HepG2 (cell line): ENCODE data around the gene PMFBP1. TPM values are rescaled to one million over a fixed set of nuclear protein-coding genes. Genes with fewer than 3 reads are reported as not detected.

Experiments
- ADNP ChIP-seq: sonication (generic); formaldehyde crosslinking; IDR thresholded peaks from 2 replicates; pipeline ENCODE4 v1.4.0; 2020; ENCODE audit warnings: missing genetic modification reagents
- AGO2 ChIP-seq: fragments of 200-400 bp; formaldehyde crosslinking; optimal IDR thresholded peaks from 2 replicates; pipeline ENCODE3; 2017; ENCODE audit warnings: mild to moderate bottlenecking, low read depth, low read length, moderate library complexity
- FOXA3 ChIP-seq: IDR thresholded peaks from 2 replicates; pipeline ENCODE4 v1.6.1; 2016; ENCODE audit warnings: missing genetic modification reagents, missing compliant biosample characterization
- HNF4G ChIP-seq, 2 experiments: sonication (generic) in 1 of 2; formaldehyde crosslinking in 1 of 2; IDR thresholded peaks; 2 replicates each; pipeline versions ENCODE4 v1.4.0 to v1.6.1; 2011 to 2020; ENCODE audit warnings: borderline replicate concordance in 2 of 2, low read depth in 2 of 2, mild to moderate bottlenecking in 2 of 2, low read length in 1 of 2, missing genetic modification reagents in 1 of 2, moderate library complexity in 1 of 2
- KLF15 ChIP-seq: sonication (generic); formaldehyde crosslinking; IDR thresholded peaks from 2 replicates; pipeline ENCODE4 v1.8.1; 2023; ENCODE audit warnings: borderline replicate concordance, mild to moderate bottlenecking, inconsistent platforms, missing genetic modification reagents, mixed read lengths
- MED1 ChIP-seq: sonication (generic); formaldehyde crosslinking; IDR thresholded peaks from 2 replicates; pipeline ENCODE4 v1.4.0; 2020; ENCODE audit warnings: missing genetic modification reagents
- NCOA1 ChIP-seq: sonication (generic); formaldehyde crosslinking; IDR thresholded peaks from 2 replicates; pipeline ENCODE4 v1.9.0; 2021; ENCODE audit warnings: missing genetic modification reagents
- NKX3-1 ChIP-seq: sonication (generic); formaldehyde crosslinking; IDR thresholded peaks from 2 replicates; pipeline ENCODE4 v1.5.0; 2020; ENCODE audit warnings: missing genetic modification reagents
- RAD21 ChIP-seq: fragments of 450-650 bp; formaldehyde crosslinking; IDR thresholded peaks from 2 replicates; pipeline ENCODE4 v1.5.0; 2020; ENCODE audit warnings: mild to moderate bottlenecking
- SALL1 ChIP-seq: sonication (generic); formaldehyde crosslinking; IDR thresholded peaks from 2 replicates; pipeline ENCODE4 v1.8.0; 2022; ENCODE audit warnings: mild to moderate bottlenecking, missing genetic modification reagents
- SNRNP70 ChIP-seq: fragments of 200-400 bp; formaldehyde crosslinking; IDR thresholded peaks from 2 replicates; pipeline ENCODE4 v1.6.1; 2017; ENCODE audit warnings: mild to moderate bottlenecking, low read depth, low read length, moderate library complexity
- STAT5B ChIP-seq: sonication (generic); formaldehyde crosslinking; IDR thresholded peaks from 2 replicates; pipeline ENCODE4 v1.4.0; 2020; ENCODE audit warnings: missing genetic modification reagents
- ZFP90 ChIP-seq: sonication (generic); formaldehyde crosslinking; IDR thresholded peaks from 2 replicates; pipeline ENCODE4 v1.8.0; 2022; ENCODE audit warnings: missing genetic modification reagents, mild to moderate bottlenecking, inconsistent platforms, borderline replicate concordance
- ZNF512 ChIP-seq: sonication (generic); formaldehyde crosslinking; IDR thresholded peaks from 2 replicates; pipeline ENCODE4 v1.4.0; 2020; ENCODE audit warnings: mild to moderate bottlenecking, missing genetic modification reagents
- ZNF564 ChIP-seq: sonication (generic); formaldehyde crosslinking; IDR thresholded peaks from 2 replicates; pipeline ENCODE4 v1.8.1; 2023; ENCODE audit warnings: mild to moderate bottlenecking, missing genetic modification reagents
- ZNF598 ChIP-seq: sonication (generic); formaldehyde crosslinking; IDR thresholded peaks from 2 replicates; pipeline ENCODE4 v1.5.1; 2020; ENCODE audit warnings: mild to moderate bottlenecking, missing genetic modification reagents, borderline replicate concordance
- ZNF746 ChIP-seq: sonication (generic); formaldehyde crosslinking; IDR thresholded peaks from 2 replicates; pipeline ENCODE4 v1.8.0; 2022; ENCODE audit warnings: mild to moderate bottlenecking, missing genetic modification reagents
- ZNF766 ChIP-seq: sonication (generic); formaldehyde crosslinking; IDR thresholded peaks from 2 replicates; pipeline ENCODE4 v1.5.0; 2020; ENCODE audit warnings: missing genetic modification reagents, borderline replicate concordance
- ZNF775 ChIP-seq: sonication (generic); formaldehyde crosslinking; IDR thresholded peaks from 2 replicates; pipeline ENCODE4 v1.4.0; 2020; ENCODE audit warnings: missing genetic modification reagents, mild to moderate bottlenecking, moderate library complexity, borderline replicate concordance
- ZNF790 ChIP-seq: sonication (generic); formaldehyde crosslinking; IDR thresholded peaks from 2 replicates; pipeline ENCODE4 v1.8.0; 2022; ENCODE audit warnings: missing genetic modification reagents, mild to moderate bottlenecking, borderline replicate concordance
- polyA plus RNA-seq, 8 experiments: library from polyadenylated mRNA; depleted of rRNA in 3 of 8; stranded (reverse) in 7 of 8; unstranded in 1 of 8; fragments of >200 nt; fragmentation: Illumina TruSeq in 4 of 8; extraction: Trizol in 4 of 8; gene quantifications; 2 replicates each; pipeline versions ENCODE4 v1.2.1 to v1.2.3, GENCODE V29; 2011 to 2016; ENCODE audit warnings: low read depth in 4 of 8, missing spikeins in 1 of 8, mixed read lengths in 1 of 8; ENCODE audit not compliant: insufficient read depth in 1 of 8
- total RNA-seq, 5 experiments: library from RNA; depleted of rRNA; stranded (reverse); fragments of >200 nt; fragmentation: Illumina TruSeq; extraction: Trizol; gene quantifications; 2 replicates each; pipeline ENCODE4 v1.2.3, GENCODE V29; 2016; ENCODE audit warnings: low read depth in 1 of 5
- TF ChIP-seq, protein P1 (sequence below): sonication (generic); formaldehyde crosslinking; IDR thresholded peaks from 2 replicates; pipeline ENCODE4 v1.8.1; 2023; ENCODE audit warnings: mild to moderate bottlenecking, missing genetic modification reagents, borderline replicate concordance
- TF ChIP-seq, protein P2 (sequence below): IDR thresholded peaks from 2 replicates; pipeline ENCODE4 v1.6.1; 2018; ENCODE audit warnings: missing genetic modification reagents, mild to moderate bottlenecking, missing compliant biosample characterization
- TF ChIP-seq, protein P3 (sequence below): sonication (generic); formaldehyde crosslinking; IDR thresholded peaks from 2 replicates; pipeline ENCODE4 v1.5.0; 2020; ENCODE audit warnings: mild to moderate bottlenecking, low read depth, missing genetic modification reagents, borderline replicate concordance

PMFBP1 gene
- total and polyA plus RNA-seq, 2 of the 13 experiments (the other 11 are each of a cell fraction or from before 2014, with no cell fraction given), result 1.9 to 3.8 TPM

DNA sequence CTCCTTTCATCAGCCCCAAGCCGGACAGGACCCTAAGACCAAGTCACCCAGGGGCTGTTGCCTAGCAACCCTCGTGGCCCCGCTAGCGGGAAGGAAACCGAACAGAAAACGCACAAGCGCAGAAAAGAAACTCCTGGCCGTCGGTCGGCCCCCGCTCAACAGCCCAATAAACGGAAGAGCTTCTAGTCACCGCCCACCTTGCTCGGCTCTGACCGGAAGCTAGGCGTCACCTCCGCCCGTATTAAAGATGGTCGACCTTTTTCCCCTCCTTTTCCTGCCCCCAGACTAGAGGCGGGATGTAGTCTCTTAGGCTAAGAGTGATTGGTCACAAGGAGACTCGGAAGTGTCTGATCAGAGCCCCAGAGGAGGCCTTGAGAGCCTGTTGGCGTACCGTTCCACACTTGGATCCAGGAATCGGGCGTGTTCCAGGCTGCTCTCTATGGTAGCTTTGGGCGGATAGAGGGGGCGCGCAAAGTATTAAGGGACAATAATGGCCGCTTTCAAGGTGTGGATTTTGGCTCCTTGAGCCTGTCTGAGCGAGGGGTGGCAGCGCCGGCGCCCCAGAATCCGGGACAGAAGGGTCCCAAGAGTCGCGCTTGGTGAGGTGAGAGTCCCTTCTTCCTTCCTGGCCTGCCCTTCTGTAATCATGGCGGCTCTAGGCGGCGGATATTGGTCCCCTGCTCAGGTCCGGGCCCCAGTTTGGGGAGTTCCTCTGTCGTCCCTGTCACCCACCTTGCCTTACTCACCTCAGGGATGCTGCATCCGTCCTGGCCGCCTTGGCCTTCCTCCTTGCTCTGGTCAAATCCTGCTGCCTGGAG is 78.3 kb downstream of the PMFBP1 start, which contains the start of the genes DHX38 and TXNL4B (continued):
- TF ChIP-seq, protein P1, sequence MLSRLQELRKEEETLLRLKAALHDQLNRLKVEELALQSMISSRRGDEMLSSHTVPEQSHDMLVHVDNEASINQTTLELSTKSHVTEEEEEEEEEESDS (CRISPR knock-in tag), result no peak
- TF ChIP-seq SALL1 (CRISPR knock-in tag) (no peak; the same call in 1 of the 2 replicates), STAT5B (no peak), AGO2 (peak; percentile 68), ZNF746 (no peak), ZFP90 (CRISPR knock-in tag) (0 out of 2 replicates have a peak, but pooled peaks have one; percentile 71), MED1 (CRISPR knock-in tag) (peak; percentile 64; the same call in 1 of the 2 replicates), ZNF512 (CRISPR knock-in tag) (no peak), ADNP (no peak), ZNF775 (CRISPR knock-in tag) (no peak), NCOA1 (CRISPR knock-in tag) (no peak), ZNF564 (CRISPR knock-in tag) (0 out of 2 replicates have a peak, but pooled peaks have one; percentile 70), ZNF790 (CRISPR knock-in tag) (no peak), ZNF766 (CRISPR knock-in tag) (0 out of 2 replicates have a peak, but pooled peaks have one; percentile 11), ZNF598 (CRISPR knock-in tag) (peak; percentile 84), RAD21 (CRISPR knock-in tag) (no peak), SNRNP70 (no peak), HNF4G (IDR thresholded peaks at IDR 0.05; ENCODE audit: borderline replicate concordance, low read depth, low read length) (no peak), HNF4G (CRISPR knock-in tag; IDR thresholded peaks at IDR 0.05; ENCODE audit: borderline replicate concordance, low read depth) (no peak; the same call in 1 of the 2 replicates), NKX3-1 (CRISPR knock-in tag) (peak; percentile 44; the same call in 1 of the 2 replicates), KLF15 (CRISPR knock-in tag) (no peak), FOXA3 (CRISPR knock-in tag) (peak; percentile 34)
- TF ChIP-seq, protein P2, sequence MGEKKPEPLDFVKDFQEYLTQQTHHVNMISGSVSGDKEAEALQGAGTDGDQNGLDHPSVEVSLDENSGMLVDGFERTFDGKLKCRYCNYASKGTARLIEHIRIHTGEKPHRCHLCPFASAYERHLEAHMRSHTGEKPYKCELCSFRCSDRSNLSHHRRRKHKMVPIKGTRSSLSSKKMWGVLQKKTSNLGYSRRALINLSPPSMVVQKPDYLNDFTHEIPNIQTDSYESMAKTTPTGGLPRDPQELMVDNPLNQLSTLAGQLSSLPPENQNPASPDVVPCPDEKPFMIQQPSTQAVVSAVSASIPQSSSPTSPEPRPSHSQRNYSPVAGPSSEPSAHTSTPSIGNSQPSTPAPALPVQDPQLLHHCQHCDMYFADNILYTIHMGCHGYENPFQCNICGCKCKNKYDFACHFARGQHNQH (CRISPR knock-in tag), result peak; percentile 100
- TF ChIP-seq, protein P3, sequence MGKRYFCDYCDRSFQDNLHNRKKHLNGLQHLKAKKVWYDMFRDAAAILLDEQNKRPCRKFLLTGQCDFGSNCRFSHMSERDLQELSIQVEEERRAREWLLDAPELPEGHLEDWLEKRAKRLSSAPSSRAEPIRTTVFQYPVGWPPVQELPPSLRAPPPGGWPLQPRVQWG (CRISPR knock-in tag), result no peak
